Fibroblast of mammary gland (primary cell): Measurements from ENCODE around the gene DISC1.
"Not testable (repeated sequence)": the region's sequence is repeated elsewhere in the genome, so short reads cannot be mapped to it uniquely, and the experiment has no call there.

Source experiments
- DNase-seq: peaks from one replicate; pipeline ENCODE4 v3.0.0-alpha.2; 2010; ENCODE audit warnings: low read depth
- H3K4me3 ChIP-seq: 2 replicates; pipeline ENCODE4 v1.5.1; 2011; ENCODE audit warnings: low read depth, mild to moderate bottlenecking, low read length, moderate library complexity; ENCODE audit not compliant: control insufficient read depth
- TF ChIP-seq, protein P1 (sequence below): conservative IDR thresholded peaks from 2 replicates; pipeline ENCODE4 v1.5.1; 2011; ENCODE audit warnings: low read depth, low read length, inconsistent platforms; ENCODE audit not compliant: control insufficient read depth, insufficient read depth

The DISC1 gene

DNA sequence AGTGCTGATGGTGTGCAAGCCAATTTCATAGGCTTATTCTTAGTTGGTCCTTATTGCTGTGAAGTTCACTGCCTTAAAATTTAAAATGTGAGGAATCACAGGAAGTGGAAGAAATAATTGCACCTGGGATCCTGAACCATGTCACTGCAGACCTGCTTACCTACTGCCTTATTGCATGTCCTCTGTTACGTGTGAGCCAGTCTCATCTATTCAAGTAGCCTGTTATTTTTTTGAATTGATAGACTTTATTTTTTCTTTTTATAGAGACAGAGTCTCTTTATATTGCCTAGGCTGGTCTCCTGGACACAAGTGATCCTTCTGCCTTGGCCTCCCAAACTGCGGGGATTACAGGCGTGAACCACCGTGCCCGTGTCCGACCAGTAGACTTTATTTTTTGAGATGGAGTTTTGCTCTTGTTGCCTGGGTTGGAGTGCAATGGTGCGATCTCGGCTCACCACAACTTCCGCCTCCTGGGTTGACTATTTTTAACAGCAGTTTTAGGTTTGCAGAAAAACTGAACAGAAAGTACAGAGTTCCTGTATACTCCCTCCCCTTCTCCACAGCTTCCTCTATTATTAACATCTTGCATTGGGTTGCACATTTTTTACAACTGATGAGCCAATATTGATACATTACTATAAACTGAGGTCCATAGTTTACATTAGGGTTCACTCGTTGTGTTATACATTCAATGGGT lies 14.0 kb upstream of the DISC1 start:
- TF ChIP-seq, protein P1, sequence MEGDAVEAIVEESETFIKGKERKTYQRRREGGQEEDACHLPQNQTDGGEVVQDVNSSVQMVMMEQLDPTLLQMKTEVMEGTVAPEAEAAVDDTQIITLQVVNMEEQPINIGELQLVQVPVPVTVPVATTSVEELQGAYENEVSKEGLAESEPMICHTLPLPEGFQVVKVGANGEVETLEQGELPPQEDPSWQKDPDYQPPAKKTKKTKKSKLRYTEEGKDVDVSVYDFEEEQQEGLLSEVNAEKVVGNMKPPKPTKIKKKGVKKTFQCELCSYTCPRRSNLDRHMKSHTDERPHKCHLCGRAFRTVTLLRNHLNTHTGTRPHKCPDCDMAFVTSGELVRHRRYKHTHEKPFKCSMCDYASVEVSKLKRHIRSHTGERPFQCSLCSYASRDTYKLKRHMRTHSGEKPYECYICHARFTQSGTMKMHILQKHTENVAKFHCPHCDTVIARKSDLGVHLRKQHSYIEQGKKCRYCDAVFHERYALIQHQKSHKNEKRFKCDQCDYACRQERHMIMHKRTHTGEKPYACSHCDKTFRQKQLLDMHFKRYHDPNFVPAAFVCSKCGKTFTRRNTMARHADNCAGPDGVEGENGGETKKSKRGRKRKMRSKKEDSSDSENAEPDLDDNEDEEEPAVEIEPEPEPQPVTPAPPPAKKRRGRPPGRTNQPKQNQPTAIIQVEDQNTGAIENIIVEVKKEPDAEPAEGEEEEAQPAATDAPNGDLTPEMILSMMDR: no peak
- H3K4me3 ChIP-seq: no peak overlapping the region
- DNase-seq: no peak

DNA sequence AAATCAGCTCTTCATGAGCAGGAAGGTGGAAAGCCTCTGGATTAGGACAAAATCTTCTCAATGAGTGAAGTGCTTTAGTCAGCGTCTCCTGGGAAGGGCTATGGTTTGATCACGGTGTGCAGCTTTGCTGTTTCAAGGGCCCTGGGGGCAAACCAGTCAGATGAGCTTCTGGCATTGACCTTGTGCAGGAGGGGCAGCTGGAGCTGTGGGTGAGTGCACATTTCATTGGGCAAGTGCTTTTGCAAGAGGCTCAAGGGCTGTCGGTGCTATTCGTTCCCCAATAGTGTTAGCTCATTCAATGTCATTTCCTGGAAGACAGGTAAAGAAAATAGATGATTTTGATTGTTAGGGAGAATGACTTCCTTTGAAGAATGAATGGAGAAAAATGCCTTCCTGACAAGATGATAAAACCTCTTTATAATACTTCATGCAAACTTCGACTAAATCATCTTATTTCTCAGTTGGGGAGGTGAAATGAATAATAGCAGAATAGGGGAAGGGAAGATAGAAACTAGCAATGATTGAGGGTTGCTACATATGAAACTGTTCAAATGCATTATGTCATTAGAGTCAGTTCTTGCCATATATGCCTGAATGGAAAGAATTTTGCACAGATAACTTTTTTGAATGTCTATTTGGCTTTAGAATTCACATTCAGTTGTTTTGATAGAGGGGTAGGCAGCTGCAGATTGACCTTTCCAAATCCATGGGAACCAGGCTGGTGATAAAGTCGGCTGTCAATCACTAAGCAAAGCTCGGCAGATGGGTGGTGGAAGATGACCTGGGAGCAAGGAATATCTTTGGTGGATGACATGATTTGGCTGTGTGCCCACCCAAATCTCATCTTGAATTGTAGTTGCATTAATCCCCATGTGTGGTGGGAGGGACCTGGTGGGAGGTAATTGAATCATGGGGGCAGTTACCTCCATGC lies 12.9 kb upstream of the DISC1 start:
- no peak for DNase-seq
- no peak overlapping the region for H3K4me3 ChIP-seq

DNA sequence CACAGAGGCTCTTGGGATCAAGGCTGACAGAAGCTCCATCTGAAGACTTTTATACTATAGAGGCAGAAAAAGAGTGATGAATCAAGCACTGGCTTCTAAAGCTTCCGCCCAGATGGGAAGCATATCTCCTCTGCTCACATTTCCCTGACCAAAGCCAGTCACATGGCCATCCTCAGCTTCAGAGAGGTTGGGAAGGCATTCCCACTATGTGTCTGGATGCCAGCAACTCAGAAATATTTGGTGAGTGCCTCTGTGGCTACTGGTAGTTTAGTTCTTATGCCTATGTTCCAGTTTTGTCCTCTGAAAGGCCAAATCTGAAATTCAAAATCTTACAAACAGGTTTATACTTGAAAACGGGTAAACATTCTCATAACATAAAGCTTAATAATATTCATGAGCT lies 9.9 kb upstream of the DISC1 start:
- no peak for DNase-seq
- H3K4me3 ChIP-seq: no peak overlapping the region
- TF ChIP-seq, protein P1: no peak

More for the DNA sequence above, 12.9 kb upstream of the DISC1 start:
- TF ChIP-seq, protein P1: no peak

DNA sequence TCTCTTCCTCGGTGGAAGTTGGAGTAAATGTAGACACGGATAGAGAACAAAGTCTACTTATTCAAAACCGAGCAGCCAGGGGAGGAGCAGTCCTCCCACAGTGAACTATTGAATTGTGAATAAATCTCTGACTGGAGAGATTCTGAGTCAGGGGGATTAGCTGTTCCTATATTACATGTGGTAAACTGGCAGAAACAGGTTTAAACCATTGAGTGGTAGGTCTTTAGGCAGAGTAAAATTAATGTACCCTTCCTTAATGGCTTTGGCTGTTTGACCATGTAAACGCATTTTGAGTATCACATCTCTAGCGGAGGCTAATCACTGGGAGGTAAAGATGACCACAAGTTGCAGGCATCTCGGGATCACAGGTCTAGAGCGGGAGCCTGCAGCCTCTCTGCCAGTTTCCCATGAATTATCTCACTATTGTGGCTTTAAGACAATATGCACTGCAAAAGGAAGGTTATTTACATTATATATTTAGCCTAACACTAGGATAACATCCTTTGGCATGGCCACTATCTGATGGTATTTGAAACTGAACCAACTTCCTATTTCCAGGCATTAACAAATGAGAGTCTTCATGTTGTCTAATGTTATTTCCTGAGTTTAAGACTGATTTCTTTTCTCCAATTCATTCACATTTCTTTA lies 7.9 kb upstream of the DISC1 start:
- DNase-seq: no peak
- TF ChIP-seq, protein P1: no peak
- H3K4me3 ChIP-seq: no peak overlapping the region

DNA sequence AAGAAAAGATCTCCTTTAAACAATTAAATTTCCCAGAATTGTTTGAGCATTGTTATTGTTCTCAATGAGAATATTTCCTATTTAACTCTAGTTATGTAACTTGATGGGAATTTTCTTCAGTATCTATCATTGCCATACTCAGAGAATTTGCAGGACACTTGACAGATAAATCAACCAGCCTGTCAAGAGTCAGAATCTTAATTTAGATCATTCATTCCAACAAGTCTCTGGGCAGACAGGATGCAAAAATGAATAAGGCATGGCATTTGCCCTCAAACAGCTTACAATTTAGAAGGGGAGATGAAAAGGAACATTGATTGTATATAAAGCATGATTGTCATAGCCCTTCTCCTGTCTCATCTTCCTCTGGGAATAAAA lies 7.3 kb upstream of the DISC1 start:
- H3K4me3 ChIP-seq: no peak overlapping the region
- TF ChIP-seq, protein P1: no peak
- DNase-seq: no peak

DNA sequence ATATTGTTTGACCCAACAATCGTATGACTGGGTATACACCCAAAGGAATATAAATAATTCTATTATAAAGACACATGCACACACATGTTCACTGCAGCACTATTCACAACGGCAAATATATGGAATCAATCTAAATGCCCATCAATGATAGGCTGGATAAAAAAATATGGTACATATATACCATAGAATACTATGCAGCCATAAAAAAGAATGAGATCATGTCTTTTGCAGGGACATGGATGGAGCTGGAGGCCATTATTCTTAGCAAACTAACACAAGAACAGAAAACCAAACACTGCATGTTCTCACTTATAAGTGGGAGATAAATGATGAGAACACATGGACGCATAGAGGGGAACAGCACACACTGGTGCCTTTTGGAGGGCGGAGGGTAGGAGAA lies 1.5 kb upstream of the DISC1 start:
- H3K4me3 ChIP-seq, DNase-seq: not testable (repeated sequence)
